ENCODE results near the gene AP5Z1. TPM values are rescaled to one million over a fixed set of nuclear protein-coding genes. Genes with fewer than 3 reads are reported as not detected.
A peak's percentile ranks its signal among the peaks of the same experiment; 100 is the strongest.

AP5Z1 gene
- total RNA-seq, 1 donor from 2014 or later = 12.7 TPM

DNA sequence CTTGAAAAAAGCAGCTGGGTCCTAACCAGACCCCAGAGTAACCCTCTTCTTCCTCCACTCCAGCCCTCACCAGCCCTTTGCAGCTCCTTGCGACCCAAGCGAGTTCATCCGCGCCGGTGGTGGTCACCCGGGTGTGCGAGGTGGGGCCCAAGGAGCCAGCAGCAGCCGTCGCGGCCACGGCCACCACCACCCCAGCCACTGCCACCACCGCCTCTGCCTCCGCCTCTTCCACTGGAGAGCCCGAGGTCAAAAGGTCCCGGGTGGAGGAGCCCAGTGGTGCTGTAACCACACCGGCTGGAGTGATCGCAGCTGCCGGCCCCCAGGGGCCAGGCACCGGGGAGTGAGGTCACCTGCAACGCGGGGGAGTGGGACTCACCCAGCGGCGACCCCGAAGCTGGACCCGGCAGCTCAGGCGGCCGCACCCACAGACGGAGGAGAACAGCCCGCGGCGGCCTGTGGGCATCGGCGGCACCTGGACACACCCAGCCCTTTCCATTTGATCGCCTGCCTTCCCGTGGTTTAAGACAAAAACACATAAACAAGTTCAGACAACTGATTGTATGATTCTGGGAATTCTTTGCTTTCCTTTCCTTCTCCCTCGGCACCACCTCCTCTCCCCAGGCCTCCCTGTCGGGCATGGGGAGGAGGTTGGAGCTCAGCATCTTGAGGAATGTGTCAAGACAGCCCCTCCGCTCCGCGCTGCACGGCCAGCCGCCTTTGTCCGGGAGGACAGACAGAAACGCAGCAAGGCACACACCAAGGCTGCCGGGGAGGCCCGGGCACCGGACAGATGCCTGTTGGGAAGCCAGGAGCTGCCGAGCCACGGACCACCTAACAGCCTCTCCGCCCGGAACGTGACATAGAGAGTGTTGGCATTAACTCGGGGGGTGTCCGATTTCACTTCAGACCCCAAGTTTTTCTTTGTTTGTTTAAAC, 13.0 kb upstream of the AP5Z1 start:
- ATAC-seq (ENCODE audit: poor library complexity) (no peak), DNase-seq (no peak)
- intact Hi-C loops (cut with DNase I) = no loop called here

DNA sequence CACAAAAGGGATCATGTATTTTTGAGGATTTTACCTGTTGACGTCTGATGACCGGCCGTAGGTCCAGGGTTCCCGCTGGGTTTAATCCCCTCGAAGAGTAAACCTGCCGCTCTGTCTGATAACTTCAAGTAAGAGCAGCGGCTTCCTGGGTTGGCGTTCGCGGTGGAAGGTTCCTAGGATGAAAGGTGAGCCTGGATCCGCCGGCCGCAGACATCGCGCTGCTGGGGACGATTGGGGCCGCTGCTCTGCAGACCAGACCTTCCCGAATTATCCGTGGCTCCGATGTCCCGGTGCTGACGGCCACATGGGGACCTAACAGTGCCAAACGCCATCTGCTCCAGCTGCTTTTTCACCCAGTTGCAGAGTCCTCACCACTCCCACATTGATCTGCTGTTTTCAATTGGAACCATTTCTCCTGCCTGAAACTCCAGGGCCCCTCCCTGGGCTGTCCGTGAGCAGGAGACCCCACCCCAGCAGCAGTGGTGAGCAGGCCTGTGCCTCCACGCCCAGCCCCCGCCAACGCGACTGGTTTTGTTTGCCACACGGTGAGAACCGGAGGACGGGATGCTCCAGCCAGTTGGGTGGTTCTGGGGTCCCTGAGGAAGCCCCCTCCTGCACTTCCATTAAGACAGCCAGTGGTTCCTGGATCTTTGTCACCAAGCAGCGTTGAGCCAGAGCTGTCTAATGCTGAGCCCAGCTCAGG, 12.2 kb upstream of the AP5Z1 start:
- DNase-seq (no peak), ATAC-seq (ENCODE audit: poor library complexity) (no peak)
- intact Hi-C loops (cut with DNase I) = no loop called here

DNA sequence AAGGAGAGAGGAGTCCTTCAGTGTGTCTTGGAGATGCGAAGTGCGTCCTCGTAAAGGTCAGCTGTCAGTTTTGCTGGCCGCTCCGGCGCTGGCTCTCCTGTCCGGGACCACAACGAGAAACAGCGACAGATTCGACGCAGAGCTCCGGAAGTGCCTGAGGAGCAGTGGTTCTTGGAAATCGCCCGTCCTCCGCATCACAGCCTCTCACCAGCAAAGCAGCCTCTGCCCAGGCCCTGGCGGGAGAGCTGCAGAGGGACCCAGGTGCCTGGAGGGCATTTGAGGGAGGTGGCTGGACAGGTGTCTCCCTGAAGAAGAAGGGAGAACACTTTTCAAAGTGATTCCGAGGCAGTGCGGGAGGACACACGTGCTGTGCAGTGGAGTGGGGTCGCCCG, 11.6 kb upstream of the AP5Z1 start:
- DNase-seq (no peak), ATAC-seq (ENCODE audit: poor library complexity) (no peak)
- intact Hi-C loops (cut with DNase I) = no loop called here

DNA sequence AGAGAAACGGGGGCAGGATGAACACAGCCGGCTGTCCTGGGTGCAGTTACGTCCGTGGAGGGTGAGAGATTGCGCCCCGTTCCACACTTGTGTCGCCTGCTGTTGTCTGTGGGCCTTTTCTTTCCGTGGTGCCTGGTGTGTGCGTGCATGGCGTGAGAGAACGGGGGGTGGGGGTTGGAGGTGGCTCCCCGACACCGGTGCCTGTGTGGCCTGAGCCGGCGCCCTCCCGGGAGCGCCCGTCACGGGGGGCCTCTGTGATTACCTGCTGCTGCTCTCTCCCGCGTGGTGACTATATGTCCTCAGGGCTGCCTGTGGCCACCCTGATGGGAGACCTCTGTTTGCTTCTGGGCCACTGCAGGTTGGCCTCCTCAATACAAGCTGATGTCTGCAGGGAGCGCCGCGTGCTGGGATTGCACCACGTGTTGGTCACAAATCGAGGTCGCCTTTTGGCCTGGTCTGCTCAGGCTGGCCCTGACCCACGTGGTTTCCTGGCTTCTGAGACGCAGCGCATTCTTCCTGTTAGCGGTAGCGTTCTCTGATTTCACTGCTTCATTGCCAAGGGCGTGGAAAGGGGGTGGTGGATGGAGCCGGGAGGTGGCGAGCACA, 10.9 kb upstream of the AP5Z1 start:
- no peak for ATAC-seq (ENCODE audit: poor library complexity)
- intact Hi-C loops (cut with DNase I) = no loop called here
- no peak for DNase-seq

DNA sequence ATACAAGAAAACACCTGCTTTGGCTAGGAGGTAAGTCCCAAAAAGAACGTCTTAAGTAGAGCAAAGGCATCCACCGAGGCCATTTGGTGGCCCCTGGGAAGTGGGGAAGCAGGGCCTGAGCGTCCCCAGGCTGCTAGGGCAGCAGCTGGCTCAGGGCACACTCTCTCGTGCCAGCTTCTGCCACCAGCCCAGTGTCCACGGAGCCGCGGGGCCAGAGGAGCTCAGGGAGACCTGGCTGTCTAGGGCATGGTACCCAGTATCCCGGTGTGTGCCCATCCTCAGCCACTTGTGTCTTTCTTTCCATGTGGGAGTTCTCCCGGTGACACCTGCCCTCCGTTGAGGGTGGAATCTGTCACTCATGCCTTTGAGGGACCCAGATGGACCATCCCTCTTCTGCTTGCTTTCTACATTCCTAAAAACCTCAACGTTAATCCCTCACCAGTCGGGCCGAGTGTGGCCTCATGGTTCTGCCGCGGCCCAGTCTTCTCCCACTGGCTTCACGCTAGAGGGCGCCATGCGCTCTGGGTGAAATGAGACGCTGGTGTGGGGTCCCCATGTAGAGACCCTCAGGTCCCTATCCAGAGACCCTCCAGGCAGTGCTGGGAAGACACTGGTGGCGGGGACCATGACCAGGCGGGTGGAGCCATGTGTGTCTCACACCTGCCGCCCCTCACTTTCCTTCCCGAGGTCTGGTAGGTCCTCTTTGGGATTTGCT, 9.5 kb upstream of the AP5Z1 start:
- DNase-seq (no peak), ATAC-seq (ENCODE audit: poor library complexity) (no peak)
- intact Hi-C loops (cut with DNase I) = no loop called here

DNA sequence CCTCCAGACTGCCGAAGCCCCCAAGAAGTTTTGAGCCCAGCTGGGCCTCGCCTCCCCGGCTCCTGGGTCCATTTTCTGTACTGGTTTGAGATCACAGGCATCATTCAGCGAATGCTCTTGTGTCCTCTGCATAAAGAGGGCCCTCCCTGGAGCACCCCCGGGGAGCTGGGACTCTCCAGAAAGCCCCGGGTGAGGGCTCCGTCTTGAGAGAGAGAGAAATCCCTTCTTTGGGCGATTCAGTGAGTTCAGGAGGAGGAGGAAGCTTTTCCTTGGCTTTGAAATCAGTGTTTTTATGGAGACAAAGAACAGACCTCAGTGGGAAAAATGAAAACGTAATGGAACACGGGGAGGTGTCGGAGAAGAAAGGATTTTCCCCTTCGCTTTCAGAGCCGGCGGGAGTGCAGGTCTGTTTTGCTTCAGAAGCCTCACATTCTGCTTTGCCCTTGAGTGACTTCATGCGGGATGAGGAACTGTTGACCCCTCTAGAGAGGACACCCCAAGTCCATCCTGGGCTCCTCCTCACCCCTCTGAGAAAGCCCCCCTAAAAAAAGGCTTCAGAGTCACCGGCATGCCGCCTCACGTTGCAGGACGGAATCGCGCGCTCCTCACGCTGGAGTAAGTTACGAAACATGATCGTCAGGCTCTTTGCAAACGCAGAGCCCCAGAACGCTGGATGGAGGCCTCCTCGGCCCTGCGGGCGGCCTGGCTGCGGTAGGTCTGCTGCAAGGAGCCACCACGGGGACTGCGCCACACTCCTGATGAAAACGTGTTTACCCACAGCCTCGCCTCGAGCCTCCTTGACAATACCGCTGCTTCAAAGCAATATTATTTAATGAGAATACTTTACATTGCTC, 8.5 kb upstream of the AP5Z1 start:
- ATAC-seq (ENCODE audit: poor library complexity) (no peak), DNase-seq (no peak)
- intact Hi-C loops (cut with DNase I) = no loop called here

DNA sequence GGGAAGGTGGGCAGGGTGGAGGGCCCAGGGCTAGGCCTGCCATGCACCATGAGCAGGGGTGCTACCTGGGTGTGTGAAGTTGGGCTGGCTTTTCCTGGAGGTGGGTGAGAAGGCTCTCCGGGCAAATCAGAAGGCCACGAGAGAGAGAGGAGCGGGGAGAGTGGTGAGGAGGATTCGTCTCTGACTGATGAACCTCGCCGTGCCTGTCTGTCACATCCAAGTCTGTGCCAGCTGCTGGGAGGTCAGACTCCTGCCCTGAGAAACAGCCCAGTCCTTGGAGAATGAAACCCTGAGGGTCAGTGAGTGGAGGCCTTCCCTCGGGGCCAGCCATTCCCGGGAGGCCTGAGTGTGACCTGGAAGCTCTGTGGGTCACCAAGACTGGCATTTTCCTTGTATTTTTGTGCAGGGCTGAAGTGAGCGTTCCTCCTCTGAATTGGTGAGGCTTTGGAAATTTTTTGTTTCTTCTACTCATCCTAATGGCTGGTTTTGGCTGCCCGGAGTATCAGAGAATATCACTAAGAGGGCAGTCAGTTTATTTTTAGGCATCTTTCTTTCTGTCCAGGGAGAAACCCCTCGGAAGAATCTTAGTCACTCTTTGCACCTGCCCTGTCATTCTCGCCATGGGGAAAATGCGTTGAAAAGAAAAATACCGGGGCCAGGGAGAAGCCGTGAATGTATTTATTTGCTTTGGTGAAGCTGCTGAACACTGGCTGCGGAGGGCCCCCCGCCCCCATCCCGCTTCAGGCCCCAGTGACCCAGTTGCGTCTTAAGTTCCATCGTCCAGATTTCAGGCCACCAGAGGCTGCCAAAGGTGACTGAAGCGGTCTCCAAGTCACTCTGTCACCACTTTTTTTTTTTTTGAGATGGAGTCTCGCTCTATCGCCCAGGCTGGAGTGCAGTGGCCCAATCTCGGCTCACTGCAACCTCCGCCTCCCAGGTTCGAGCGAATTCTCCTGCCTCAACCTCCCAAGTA, 6.5 kb upstream of the AP5Z1 start:
- DNase-seq = no peak
- no peak for ATAC-seq (ENCODE audit: poor library complexity)
- intact Hi-C loops (cut with DNase I) = no loop called here

DNA sequence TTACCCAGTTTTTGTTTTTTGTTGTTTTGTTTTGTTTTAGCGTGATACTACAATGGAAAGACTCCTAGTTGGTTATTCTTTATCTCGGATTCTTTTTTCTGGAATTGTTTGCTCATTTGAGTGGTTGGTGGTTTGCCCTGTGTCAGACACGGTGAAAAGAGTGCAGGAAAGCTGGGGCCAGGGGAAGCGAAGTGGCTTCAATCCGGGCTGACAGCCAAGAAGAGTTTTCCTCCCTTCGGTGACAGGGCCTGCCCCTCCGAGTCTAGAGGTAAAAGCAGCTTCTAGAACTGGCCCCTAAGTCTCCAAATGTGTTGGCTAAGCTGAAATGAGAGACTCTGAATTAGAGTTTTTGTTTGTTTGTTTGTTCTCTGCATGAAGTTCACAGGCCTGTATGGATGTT, 5.7 kb upstream of the AP5Z1 start:
- DNase-seq (no peak), ATAC-seq (ENCODE audit: poor library complexity) (no peak)
- intact Hi-C loops (cut with DNase I) = no loop called here

DNA sequence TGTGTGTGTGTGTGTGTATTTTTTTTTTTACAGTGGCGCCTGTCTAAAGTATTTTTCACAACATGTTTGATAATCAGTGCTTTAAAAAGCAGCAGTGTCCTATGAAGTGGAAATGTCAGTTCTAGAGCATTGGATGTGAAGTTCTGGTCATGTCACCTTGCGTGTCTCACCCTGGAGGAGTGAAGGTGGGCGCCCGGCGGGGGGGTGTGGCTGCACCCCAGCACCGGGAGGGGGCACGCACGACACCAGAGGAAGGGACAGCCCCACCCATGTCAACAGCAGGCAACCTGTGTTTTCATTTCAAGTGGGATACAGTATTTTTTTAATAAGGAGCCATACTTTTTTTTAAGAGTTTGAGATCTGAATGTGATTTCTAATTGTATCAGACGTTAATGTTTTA, 4.5 kb upstream of the AP5Z1 start:
- DNase-seq = no peak
- ATAC-seq (ENCODE audit: poor library complexity) = no peak
- intact Hi-C loops (cut with DNase I) = no loop called here

DNA sequence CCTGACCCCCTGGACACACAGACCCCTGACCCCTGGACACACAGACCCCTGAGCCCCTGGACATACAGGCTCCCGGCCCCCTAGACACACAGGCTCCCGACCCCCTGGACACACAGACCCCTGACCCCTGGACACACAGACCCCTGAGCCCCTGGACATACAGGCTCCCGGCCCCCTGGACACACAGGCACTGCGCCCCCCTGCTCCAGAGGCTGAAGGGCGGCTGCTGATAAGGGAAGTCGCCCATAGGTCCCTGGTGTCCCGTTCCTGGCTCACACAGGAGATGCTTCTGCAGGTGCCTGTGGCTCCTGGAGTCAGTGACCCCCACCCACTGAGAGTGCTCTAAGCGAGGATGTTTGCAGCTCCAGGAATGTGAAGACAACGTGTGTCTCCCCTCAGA, 3.7 kb upstream of the AP5Z1 start:
- DNase-seq = no peak

DNA sequence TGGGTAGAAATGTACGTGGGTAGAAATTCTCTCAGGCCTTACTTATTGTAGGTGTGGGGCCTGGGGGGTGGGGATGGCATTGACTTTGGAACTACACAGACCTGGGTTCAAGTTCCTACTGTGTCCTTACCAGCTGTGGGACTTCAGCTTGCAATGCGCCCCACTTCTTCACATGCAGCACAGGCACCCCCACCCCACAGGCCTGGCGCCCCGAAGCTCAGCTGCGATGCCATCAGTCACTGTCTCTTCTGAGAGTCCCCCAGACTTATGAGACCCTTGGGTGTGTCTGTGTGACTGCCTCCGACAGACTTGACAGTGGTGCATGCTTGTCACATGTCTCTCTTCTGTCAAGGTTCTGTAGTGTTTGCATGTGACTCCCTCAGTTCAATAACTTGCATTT, 3.1 kb upstream of the AP5Z1 start:
- ATAC-seq (ENCODE audit: poor library complexity) (no peak), DNase-seq (no peak)
- intact Hi-C loops (cut with DNase I) = no loop called here

More for the DNA sequence above, 3.7 kb upstream of the AP5Z1 start:
- intact Hi-C loops (cut with DNase I) = no loop called here
- ATAC-seq (ENCODE audit: poor library complexity) = no peak

DNA sequence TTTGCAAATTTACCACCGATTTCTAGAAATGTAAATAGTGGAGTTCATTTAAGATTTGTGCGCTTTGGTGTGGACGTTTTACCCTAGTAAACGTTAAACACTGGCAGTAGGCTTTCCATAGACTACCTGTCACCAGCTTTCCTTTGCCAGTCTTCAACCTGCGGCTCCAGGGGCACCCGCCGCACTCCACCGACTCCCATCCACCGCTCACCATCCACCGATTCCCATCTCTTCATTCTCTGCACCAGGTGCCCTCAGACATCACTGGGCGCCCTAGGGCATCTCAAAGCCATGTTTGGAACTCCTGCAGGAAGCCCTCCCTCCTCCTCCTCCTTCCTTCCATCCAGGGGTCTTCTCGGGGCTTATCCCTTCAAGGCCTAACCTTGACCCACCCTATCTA, 1.4 kb upstream of the AP5Z1 start:
- DNase-seq = no peak
- ATAC-seq (ENCODE audit: poor library complexity) = no peak
- intact Hi-C loops (cut with DNase I) = no loop called here

DNA sequence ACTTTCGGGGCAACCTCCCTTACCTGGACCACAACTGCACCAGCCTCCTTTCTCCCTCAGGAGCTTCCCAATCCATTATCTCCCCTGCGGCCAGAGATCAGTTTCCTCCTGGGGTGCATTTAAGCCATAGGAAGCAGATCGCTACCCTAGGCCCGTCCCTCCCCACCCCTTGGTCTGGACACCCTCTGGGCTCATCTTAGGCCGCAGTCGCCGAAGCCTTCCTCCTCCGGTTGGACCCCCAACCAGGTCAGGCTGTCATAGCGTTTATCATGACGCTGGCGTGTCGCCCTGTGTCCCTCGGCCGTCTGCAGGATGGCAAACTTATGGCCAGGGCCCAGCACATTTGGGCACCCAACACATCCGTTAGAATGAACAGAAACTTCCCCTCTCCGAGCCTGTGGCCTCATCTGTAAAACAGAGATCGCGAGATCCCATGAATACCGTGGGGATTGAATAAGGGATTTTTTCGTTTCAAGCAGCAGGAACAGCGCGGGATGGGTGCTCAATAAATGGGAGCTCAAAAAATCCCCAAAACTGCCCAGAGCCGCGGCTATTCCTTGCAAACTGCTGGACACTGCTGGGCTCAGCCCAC, 669 bp upstream of the AP5Z1 start:
- DNase-seq (peak; percentile 61), ATAC-seq (ENCODE audit: poor library complexity) (peak; percentile 40)
- intact Hi-C loops (cut with DNase I) = no loop called here

DNA sequence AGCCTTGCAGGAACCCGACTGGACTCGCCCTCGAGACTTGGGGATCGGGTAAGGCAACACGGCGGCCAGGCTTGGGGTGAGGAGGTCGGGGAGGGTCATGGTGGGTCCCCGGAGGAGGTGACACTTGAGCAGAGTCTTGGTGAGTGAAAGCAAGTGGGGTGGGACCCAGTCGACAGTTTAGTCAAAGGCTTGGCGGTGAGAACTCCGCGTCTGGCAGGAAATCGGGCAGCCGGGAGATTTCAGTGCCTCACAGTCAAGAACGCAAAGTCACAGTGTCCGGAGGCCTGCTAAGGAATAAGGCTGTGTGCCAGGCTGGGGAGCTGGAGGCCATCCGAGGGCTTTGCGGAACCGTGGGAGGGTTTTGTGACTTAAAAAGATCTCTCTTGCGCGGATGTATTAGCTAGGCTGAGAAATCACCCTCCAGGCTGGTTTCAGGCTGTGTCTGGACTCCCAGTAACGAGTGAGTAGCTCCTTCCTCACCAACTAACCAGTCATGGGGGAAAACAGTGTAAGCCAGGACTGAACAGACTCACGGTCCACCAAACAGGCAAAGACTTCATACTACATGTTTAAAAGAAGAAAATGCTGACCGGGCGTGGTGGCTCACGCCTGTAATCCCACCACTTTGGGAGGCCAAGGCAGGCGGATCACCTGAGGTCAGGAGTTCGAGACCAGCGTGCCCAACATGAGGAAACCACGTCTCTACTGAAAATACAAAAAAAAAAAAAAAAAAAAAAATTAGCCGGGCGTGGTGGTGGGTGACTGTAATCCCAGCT, 613 bp downstream of the AP5Z1 start:
- intact Hi-C loops (cut with DNase I) = no loop called here
- DNase-seq (peak; percentile 64), ATAC-seq (ENCODE audit: poor library complexity) (peak; percentile 37)

DNA sequence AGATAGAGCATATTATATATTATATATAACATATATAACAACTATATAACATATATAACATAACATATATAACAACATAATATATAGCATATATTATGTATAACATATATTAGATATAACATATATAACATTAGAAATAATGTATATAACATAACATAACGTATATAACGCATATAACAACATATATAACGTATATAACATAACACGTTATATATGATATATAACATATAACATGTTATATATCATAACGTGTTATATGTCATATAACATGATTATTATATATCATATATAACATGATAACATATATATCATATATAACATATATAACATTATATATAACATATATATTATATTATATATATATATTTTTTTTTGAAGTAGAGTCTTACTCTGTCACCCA, 3.7 kb downstream of the AP5Z1 start:
- intact Hi-C loops (cut with DNase I) = no loop called here
- DNase-seq (no peak), ATAC-seq (ENCODE audit: poor library complexity) (no peak)

DNA sequence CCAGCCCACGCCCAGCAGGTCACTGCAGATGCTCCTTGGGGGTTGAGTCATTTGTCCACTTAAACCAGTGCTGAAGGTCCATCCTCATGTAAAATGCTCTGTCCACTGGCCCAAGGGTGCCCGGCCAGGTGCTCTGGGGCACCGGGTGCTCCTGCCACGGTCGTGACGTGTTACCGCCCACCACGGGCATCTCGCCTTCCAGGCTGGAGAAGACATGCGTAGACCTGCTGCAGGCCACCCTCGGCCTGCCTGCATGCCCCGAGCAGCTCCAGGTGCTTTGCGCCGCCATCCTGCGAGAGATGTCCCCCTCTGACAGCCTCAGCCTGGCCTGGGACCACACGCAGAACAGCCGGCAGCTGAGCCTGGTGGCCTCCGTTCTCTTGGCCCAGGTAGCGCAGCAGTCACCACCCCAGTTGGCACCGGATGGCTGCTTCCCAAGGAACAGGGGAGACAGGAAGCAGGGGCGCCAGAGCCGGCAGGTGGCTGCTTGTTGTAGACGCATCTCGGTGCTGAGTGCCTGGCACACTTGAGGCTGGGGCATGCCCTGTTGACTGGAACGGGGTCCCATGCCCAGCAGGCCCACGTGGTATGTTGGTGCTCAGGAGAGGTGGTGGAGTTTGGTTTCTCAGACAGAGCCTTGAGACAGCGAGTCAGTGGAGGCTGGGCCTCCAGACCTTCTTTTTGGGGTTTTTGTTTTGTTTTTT, 6.1 kb downstream of the AP5Z1 start:
- no peak for ATAC-seq (ENCODE audit: poor library complexity)

More for the DNA sequence above, 6.1 kb downstream of the AP5Z1 start:
- intact Hi-C loops (cut with DNase I) = no loop called here
- DNase-seq = no peak

All from Right ventricle myocardium superior (tissue), 1 donor.